Kidney (tissue), 14 donors: ENCODE data around the gene PTPN1. TPM values are rescaled to one million over a fixed set of nuclear protein-coding genes. Genes with fewer than 3 reads are reported as not detected.
A peak's percentile ranks its signal among the peaks of the same experiment; 100 is the strongest.

ENCODE experiments used
- DNase-seq, 5 donors: peaks; one replicate each; pipeline ENCODE4 v3.0.0-alpha.2; 2013 to 2020
- FAIRE-seq: peaks from 2 replicates; lab custom pipeline; 2012; peaks lifted over from hg19 to GRCh38; lab: Jason Lieb, UNC
- H3K27ac ChIP-seq, 2 donors: one replicate each; pipeline ENCODE4 v1.7.0; 2013; ENCODE audit warnings: low read depth in 2 of 2, low read length in 2 of 2, inconsistent platforms in 1 of 2
- H3K27me3 ChIP-seq: one replicate; pipeline ENCODE4 v1.7.1; 2013; ENCODE audit warnings: low read length, inconsistent platforms; ENCODE audit not compliant: control insufficient read depth, insufficient read depth
- H3K36me3 ChIP-seq, 3 donors: one replicate each; pipeline versions ENCODE4 v1.7.0 to v1.7.1; 2013; ENCODE audit warnings: low read length in 3 of 3, control low read depth in 1 of 3, inconsistent platforms in 1 of 3; ENCODE audit not compliant: insufficient read depth in 3 of 3, control insufficient read depth in 2 of 3
- H3K4me1 ChIP-seq, 3 donors: one replicate each; pipeline versions ENCODE4 v1.7.0 to v1.7.1; 2013; ENCODE audit warnings: low read length in 3 of 3, inconsistent platforms in 1 of 3, low read depth in 1 of 3; ENCODE audit not compliant: control insufficient read depth in 2 of 3, insufficient read depth in 2 of 3
- H3K4me3 ChIP-seq, 3 donors: one replicate each; pipeline versions ENCODE4 v1.7.0 to v1.8.1; 2013; ENCODE audit warnings: low read length in 3 of 3, control low read depth in 1 of 3, inconsistent platforms in 1 of 3
- H3K9ac ChIP-seq, 3 donors: one replicate each; pipeline versions ENCODE4 v1.7.0 to v1.7.1; 2013; ENCODE audit warnings: low read length in 3 of 3, control low read depth in 1 of 3, inconsistent platforms in 1 of 3
- H3K9me3 ChIP-seq, 3 donors: one replicate each; pipeline versions ENCODE4 v1.7.0 to v1.7.1; 2013; ENCODE audit warnings: low read length in 3 of 3, control low read depth in 1 of 3, inconsistent platforms in 1 of 3; ENCODE audit not compliant: control insufficient read depth in 2 of 3, insufficient read depth in 1 of 3
- CTCF ChIP-seq: IDR thresholded peaks from 3 replicates; pipeline ENCODE4 v1.5.1; 2012; ENCODE audit warnings: mild to moderate bottlenecking, moderate library complexity, borderline replicate concordance; ENCODE audit not compliant: insufficient read depth; ENCODE audit errors: extremely low read depth
- intact Hi-C: fragments of 100-400 bp; cut with DNase I; formaldehyde crosslinking; loops from one replicate; pipeline ENCODE4 v1.11.1; 2022
- polyA plus RNA-seq: library from polyadenylated mRNA; stranded (reverse); fragments of 350-450 nt; fragmentation: Illumina TruSeq; extraction: RNeasy Lipid Tissue Mini Kit (QIAGEN cat#74804); gene quantifications from one replicate; pipeline ENCODE4 v1.2.3, GENCODE V29; 2014; ENCODE audit warnings: low read depth, low replicate concordance; ENCODE audit not compliant: insufficient read depth
- total RNA-seq: library from RNA; stranded (reverse); fragmentation: NEBNext Ultra II Directional; extraction: Animal tissue kit (Norgen Biotek cat#: 25700); gene quantifications from one replicate; pipeline ENCODE4 v1.2.1, GENCODE V29; 2021
- donor health status: control.
- donor health status: control.
- donor health status: control.
- donor health status: control.
- donor health status: control.
- donor health status: DM: yes; HTN: yes; CAD: no.
- donor health status: Normal renal cell carcinoma (clear cell type).

PTPN1 gene
- total and polyA plus RNA-seq, 2 donors from 2014 or later, result 29.6 to 80.4 TPM

GRCh38 chr20:50563133-50563944, 53.2 kb downstream of the PTPN1 start:
- Histone ChIP-seq H3K27me3 (no peaks in the 10 kb centered on the region), H3K4me3 (no peak overlapping the region), H3K9ac (no peak overlapping the region), H3K27ac (no peak overlapping the region), H3K4me1 (peaks cover 0 to 14% (median 12%) of the 10 kb centered on the region in 3 donors), H3K9me3 (no peaks in the 10 kb centered on the region), H3K36me3 (peaks cover 2 to 29% (median 19%) of the 10 kb centered on the region in 3 donors)
- DNase-seq (no peak), FAIRE-seq (no peak)
- intact Hi-C loops, result no loop called here
- no peak for TF ChIP-seq CTCF

GRCh38 chr20:50565383-50565782, 55.2 kb downstream of the PTPN1 start:
- peak overlapping the region in 1 of 2 donors; percentile 8 for H3K27ac ChIP-seq
- intact Hi-C loops, result no loop called here

GRCh38 chr20:50565871-50566270, 55.7 kb downstream of the PTPN1 start:
- Histone ChIP-seq H3K27ac (no peak overlapping the region), H3K27me3 (no peaks in the 10 kb centered on the region), H3K36me3 (peaks cover 2 to 40% (median 27%) of the 10 kb centered on the region in 3 donors), H3K4me1 (peaks cover 0 to 13% (median 12%) of the 10 kb centered on the region in 3 donors), H3K9me3 (no peaks in the 10 kb centered on the region), H3K4me3 (no peak overlapping the region), H3K9ac (no peak overlapping the region)
- intact Hi-C loops, result no loop called here
- TF ChIP-seq CTCF, result no peak
- FAIRE-seq (no peak), DNase-seq (peak in 1 of 5 donors; percentile 67)

More at GRCh38 chr20:50565383-50565782, 55.2 kb downstream of the PTPN1 start:
- Histone ChIP-seq H3K9me3 (no peaks in the 10 kb centered on the region), H3K4me1 (peaks cover 0 to 14% (median 12%) of the 10 kb centered on the region in 3 donors), H3K4me3 (no peak overlapping the region), H3K9ac (no peak overlapping the region), H3K27me3 (no peaks in the 10 kb centered on the region), H3K36me3 (peaks cover 2 to 40% (median 27%) of the 10 kb centered on the region in 3 donors)
- DNase-seq (no peak), FAIRE-seq (no peak)
- TF ChIP-seq CTCF, result no peak
